Osteoblast (primary cell): ENCODE measurements around the gene CCNB3. TPM values are rescaled to one million over a fixed set of nuclear protein-coding genes. Genes with fewer than 3 reads are reported as not detected.

ENCODE experiments used
- DNase-seq: peaks from one replicate; pipeline ENCODE4 v3.0.0; 2011; ENCODE audit warnings: low spot score, mixed read lengths; ENCODE audit not compliant: insufficient read length; ENCODE audit errors: missing footprints
- H2AFZ ChIP-seq: 2 replicates; pipeline ENCODE4 v1.6.0; 2011; ENCODE audit warnings: mild to moderate bottlenecking, low read length
- H3K27ac ChIP-seq: 2 replicates; pipeline ENCODE4 v1.5.1; 2011; ENCODE audit warnings: mild to moderate bottlenecking, low read depth, low read length, moderate library complexity
- H3K27me3 ChIP-seq: 2 replicates; pipeline ENCODE4 v1.6.0; 2012; ENCODE audit warnings: mild to moderate bottlenecking, control low read depth, inconsistent platforms, low read length, moderate library complexity; ENCODE audit not compliant: insufficient read depth
- H3K36me3 ChIP-seq: 2 replicates; pipeline ENCODE4 v1.5.1; 2011; ENCODE audit warnings: mild to moderate bottlenecking, low read length, control low read depth, moderate library complexity; ENCODE audit not compliant: insufficient read depth
- H3K4me1 ChIP-seq: 2 replicates; pipeline ENCODE4 v1.5.1; 2011; ENCODE audit warnings: mild to moderate bottlenecking, low read length, control low read depth, moderate library complexity; ENCODE audit not compliant: insufficient read depth
- H3K4me2 ChIP-seq: 2 replicates; pipeline ENCODE4 v1.6.0; 2011; ENCODE audit warnings: mild to moderate bottlenecking, low read length; ENCODE audit not compliant: insufficient read depth
- H3K4me3 ChIP-seq: fragments of 200-600 bp; sonication (generic); 3 replicates; pipeline ENCODE4 v1.5.1; 2012; ENCODE audit warnings: mild to moderate bottlenecking, low read length, inconsistent platforms; ENCODE audit not compliant: insufficient read depth
- H3K79me2 ChIP-seq: 2 replicates; pipeline ENCODE4 v1.6.0; 2012; ENCODE audit warnings: mild to moderate bottlenecking, low read length, control low read depth, inconsistent platforms; ENCODE audit not compliant: insufficient read depth
- H3K9me3 ChIP-seq: 2 replicates; pipeline ENCODE4 v1.5.1; 2011; ENCODE audit warnings: low read depth, low read length, control low read depth
- H4K20me1 ChIP-seq: 2 replicates; pipeline ENCODE4 v1.6.0; 2012; ENCODE audit warnings: mild to moderate bottlenecking, low read length, control low read depth; ENCODE audit not compliant: insufficient read depth
- CTCF ChIP-seq: IDR thresholded peaks from 2 replicates; pipeline ENCODE4 v1.5.1; 2011; ENCODE audit warnings: mild to moderate bottlenecking, low read depth, low read length, moderate library complexity; ENCODE audit errors: extremely low read depth
- total RNA-seq: library from RNA; depleted of rRNA; stranded (reverse); fragments of >200 nt; gene quantifications from 2 replicates; pipeline ENCODE4 v1.2.3, GENCODE V29; 2012

Gene CCNB3
- total RNA-seq, 1 donor = 0.36 TPM

GRCh38 chrX:50161127-50161526 is 43.4 kb upstream of the CCNB3 start:
- no peak for DNase-seq
- Histone ChIP-seq H3K4me1 (no peaks in the 10 kb centered on the region), H3K4me2 (no peak overlapping the region), H3K27me3 (peaks cover 4% of the 10 kb centered on the region), H3K4me3 (no peak overlapping the region), H2AFZ (no peak overlapping the region), H3K79me2 (no peaks in the 10 kb centered on the region), H3K27ac (no peak overlapping the region), H3K9me3 (no peaks in the 10 kb centered on the region), H4K20me1 (no peaks in the 10 kb centered on the region), H3K36me3 (no peaks in the 10 kb centered on the region)
- TF ChIP-seq CTCF = no peak

GRCh38 chrX:50165727-50166126 is 38.8 kb upstream of the CCNB3 start:
- no peak for DNase-seq
- H3K4me2 ChIP-seq = no peak overlapping the region
- H3K4me3 ChIP-seq = no peak overlapping the region
- no peaks in the 10 kb centered on the region for H3K36me3 ChIP-seq
- TF ChIP-seq CTCF = no peak
- no peaks in the 10 kb centered on the region for H4K20me1 ChIP-seq
- no peaks in the 10 kb centered on the region for H3K9me3 ChIP-seq
- no peaks in the 10 kb centered on the region for H3K79me2 ChIP-seq
- H3K27ac ChIP-seq = no peak overlapping the region
- H3K27me3 ChIP-seq = peaks cover 9% of the 10 kb centered on the region
- H2AFZ ChIP-seq = no peak overlapping the region
- no peaks in the 10 kb centered on the region for H3K4me1 ChIP-seq

- Histone ChIP-seq H2AFZ (no peak overlapping the region), H4K20me1 (no peaks in the 10 kb centered on the region), H3K4me3 (no peak overlapping the region), H3K27me3 (peaks cover 9% of the 10 kb centered on the region), H3K4me2 (no peak overlapping the region), H3K79me2 (no peaks in the 10 kb centered on the region), H3K4me1 (no peaks in the 10 kb centered on the region), H3K27ac (no peak overlapping the region), H3K9me3 (no peaks in the 10 kb centered on the region), H3K36me3 (no peaks in the 10 kb centered on the region)
- no peak for DNase-seq
- no peak for TF ChIP-seq CTCF
These were observed 37.2 kb upstream of the CCNB3 start for GRCh38 chrX:50167366-50167765.

- Histone ChIP-seq H2AFZ (no peak overlapping the region), H3K36me3 (no peaks in the 10 kb centered on the region), H3K79me2 (no peaks in the 10 kb centered on the region), H3K27ac (no peak overlapping the region), H4K20me1 (no peaks in the 10 kb centered on the region), H3K4me2 (no peak overlapping the region), H3K4me1 (no peaks in the 10 kb centered on the region), H3K9me3 (no peaks in the 10 kb centered on the region), H3K4me3 (no peak overlapping the region), H3K27me3 (peaks cover 9% of the 10 kb centered on the region)
- DNase-seq = no peak
- no peak for TF ChIP-seq CTCF
These were observed 36.3 kb upstream of the CCNB3 start for GRCh38 chrX:50168241-50168687.
